Smooth muscle cell of the brain vasculature (primary cell): ENCODE measurements around the gene ZNRF3.
"Not testable (repeated sequence)": the region's sequence is repeated elsewhere in the genome, so short reads cannot be mapped to it uniquely, and the experiment has no call there.

Source experiments
- DNase-seq: peaks from one replicate; pipeline ENCODE4 v3.0.0-alpha.2; 2012; ENCODE audit warnings: low read depth, low spot score

ZNRF3 gene

GRCh38 chr22:29065468-29066190 lies 182.3 kb downstream of the ZNRF3 start:
- no peak for DNase-seq

DNA sequence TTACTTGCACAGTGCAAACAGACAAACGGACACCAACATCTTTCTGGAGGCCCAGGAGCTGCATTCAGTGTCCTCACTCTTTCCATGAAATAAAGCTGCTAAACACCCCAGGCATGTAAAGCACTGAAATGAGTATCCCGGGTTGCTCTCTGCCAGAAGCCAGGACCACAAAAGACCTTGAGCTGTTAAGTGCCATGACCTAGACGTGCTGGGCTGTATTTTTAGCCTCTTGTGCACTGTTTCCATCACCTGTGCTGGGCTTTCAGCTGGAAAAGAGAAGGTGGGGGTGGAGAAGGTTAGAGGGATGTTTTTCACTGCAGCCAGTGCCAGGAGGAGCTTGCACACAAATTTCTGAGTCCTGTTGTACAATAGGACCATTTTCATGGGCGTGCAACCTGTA lies 186.1 kb downstream of the ZNRF3 start:
- DNase-seq: no peak

GRCh38 chr22:29070490-29070889 lies 187.1 kb downstream of the ZNRF3 start:
- DNase-seq: no peak

GRCh38 chr22:29071261-29072045 lies 188.1 kb downstream of the ZNRF3 start:
- DNase-seq: no peak

DNA sequence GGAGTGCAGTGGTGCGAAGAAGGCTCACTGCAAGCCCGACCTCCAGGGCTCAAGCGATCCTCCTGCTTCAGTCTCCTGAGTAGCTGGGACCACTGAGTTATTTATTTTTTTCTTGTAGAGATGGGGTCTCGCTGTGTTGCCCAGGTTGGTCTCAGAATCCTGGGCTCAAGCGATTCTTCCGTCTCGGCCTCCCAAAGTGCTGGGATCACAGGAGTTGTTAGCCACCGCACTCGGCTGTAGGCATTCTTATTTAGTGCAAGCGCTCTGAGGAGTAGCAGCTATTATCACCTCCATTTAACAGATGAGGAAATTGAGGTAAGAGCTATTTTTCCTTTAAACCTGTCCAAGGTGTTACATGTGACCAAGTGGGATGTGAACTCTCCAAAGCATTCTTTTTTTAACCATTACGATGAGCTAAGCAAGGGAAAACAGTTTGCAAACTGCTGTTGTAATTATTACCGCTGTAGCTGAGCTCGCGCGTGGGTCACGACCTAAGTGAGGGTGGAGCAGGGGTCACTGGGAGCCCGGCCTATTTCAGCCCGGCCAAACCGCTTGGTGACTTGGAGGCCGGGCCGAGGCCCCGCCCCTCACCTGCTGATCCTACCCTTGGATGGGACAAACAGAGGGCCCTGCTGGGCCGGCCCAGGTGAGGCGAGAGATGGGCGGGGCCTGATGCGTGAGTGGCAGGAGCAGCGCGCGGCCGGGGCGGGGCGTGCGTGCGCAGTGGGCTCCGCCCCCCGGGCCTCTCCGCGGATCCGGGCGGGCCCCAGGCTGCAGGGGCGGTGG lies 189.0 kb downstream of the ZNRF3 start:
- no peak for DNase-seq

GRCh38 chr22:29072979-29073617 lies 189.7 kb downstream of the ZNRF3 start, which contains the start of gene KREMEN1:
Gene KREMEN1, plus strand, starts transcription at chr22:29073035. Its CDS starts 96 bp downstream, at chr22:29073131.
- DNase-seq: no peak

DNA sequence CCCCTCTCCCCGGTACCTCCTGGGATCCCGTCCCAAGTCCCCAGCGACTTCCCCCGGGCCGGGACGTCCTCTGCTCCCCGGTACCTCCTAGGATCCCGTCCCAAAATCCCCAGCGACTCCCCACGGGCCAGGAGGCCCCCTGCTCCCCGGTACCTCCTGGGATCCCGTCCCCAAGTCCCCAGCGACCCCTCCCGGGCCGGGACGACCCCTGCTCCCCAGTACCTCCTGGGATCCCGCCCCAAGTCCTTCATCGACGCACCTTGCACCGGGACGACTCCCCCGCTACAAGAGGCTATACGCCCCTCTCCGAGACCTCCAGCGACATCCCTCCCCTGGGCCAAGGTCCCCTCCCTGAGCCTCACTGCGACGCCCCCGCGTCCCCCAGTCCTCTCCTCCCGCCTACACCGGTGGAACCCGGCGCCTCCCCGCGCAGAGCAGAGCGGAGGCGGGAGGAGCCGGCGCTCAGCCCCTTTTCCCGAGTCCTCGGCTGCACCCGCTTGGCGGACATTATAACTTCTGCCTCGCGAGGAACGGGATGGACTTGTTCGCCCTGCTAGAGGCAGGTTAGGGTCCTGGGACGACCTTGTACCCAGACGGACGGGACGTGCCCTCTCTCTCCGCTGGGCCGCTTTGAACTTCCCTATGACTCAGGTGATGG lies 190.4 kb downstream of the ZNRF3 start:
- DNase-seq: no peak

DNA sequence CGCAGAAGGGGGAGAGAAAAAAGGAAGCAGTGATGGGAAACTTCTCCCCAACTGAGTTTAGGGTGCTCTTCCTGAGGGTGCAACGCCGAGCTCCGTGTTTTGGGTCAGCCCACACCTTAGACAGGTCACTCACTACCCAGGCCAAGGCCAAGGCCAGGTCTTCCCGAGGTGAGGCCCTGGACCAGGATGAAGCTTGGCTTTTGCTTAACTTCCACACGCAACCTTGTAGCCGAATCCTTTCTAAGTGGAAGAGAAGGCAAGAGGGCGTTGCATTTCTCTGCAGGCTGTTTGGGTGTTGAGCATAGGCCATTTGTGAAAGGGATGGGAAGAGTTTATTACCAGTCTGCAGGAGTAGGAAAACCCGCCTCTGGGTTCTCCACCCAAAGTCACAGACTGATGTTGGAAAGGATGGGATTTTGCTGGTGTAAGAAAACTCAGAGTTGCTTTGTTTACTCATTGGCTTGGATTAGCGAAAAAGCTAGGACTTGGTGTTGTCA lies 191.0 kb downstream of the ZNRF3 start:
- DNase-seq: no peak

GRCh38 chr22:29078036-29078868 lies 194.9 kb downstream of the ZNRF3 start:
- no peak for DNase-seq

GRCh38 chr22:29078869-29079207 lies 195.5 kb downstream of the ZNRF3 start:
- DNase-seq: no peak

- no peak for DNase-seq
Observed at GRCh38 chr22:29079218-29079901, 196.0 kb downstream of the ZNRF3 start.

GRCh38 chr22:29080106-29080975 lies 197.0 kb downstream of the ZNRF3 start:
- DNase-seq: no peak

GRCh38 chr22:29081517-29082236 lies 198.3 kb downstream of the ZNRF3 start:
- no peak for DNase-seq

- no peak for DNase-seq
Observed at GRCh38 chr22:29082826-29083545, 199.6 kb downstream of the ZNRF3 start.

DNA sequence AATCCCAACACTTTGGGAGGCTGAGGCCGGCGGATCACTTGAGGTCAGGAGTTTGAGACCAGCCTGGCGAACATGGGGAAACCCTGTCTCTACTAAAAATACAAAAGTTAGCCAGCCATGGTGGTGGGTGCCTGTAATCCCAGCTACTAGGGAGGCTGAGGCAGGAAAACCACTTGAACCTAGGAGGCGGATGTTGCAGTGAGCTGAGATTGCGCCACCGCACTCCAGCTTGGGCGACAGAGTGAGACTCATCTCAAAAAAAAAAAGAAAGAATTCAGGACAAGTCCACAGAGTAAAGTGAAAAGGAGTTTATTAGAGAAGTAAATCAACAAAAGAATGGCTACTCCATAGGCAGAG lies 200.2 kb downstream of the ZNRF3 start:
- not testable (repeated sequence) for DNase-seq

DNA sequence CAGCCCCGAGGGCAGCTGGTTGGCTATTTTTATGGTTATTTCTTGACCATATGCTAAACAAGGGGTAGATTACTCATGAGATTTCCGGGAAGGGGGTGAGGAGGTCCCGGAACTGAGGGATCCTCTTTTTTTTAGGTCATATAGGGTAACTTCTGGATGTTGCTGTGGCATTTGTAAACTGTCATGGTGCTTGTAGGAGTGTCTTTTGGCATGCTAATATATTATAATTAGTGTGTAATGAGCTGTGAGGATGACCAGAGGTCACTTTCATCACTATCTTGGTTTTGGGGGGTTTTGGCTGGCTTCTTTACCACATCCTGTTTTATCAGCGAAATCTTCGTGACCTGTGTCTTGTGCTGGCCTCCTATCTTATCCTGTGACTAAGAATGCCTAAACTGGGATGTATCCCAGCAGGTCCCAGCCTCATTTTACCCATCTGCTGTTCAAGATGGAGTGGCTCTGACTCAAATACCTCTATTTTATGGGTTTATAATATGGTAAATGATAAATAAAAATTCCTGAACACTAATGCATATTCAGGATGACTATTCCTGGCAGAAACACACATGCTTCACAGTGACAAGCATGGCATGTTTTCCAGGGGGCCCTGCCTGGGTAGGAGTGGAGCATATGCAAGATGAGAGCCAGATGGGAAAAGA lies 200.7 kb downstream of the ZNRF3 start:
- no peak for DNase-seq

DNA sequence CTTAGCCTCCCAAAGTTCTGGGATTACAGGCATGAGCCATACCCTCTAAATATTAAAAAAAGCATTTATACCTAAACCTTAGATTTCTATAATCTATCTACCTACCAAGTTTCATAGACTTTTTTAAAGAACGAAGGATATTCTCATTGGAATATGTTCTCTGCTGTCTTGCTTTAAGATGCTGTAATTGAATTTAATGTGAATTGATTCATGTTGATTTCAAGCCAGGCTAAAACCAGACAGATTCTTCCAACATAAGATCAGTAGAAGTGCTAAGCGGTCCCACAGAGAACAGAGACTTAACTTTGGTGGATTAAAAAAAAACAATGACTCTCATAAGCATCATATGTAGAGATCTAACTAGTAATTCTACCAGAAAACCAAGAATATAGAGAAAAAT lies 203.6 kb downstream of the ZNRF3 start:
- DNase-seq: no peak
